Raji (cell line): ENCODE measurements around the gene PITX3.

ENCODE experiments used
- POLR2A ChIP-seq: IDR thresholded peaks from 2 replicates; pipeline ENCODE4 v1.6.1; 2011; ENCODE audit warnings: low read depth, low read length, control low read depth; ENCODE audit not compliant: insufficient read depth

The PITX3 gene

GRCh38 chr10:102241444-102242117, at the start of gene PITX3:
PITX3 (minus strand) TSS chr10:102241512; CDS start chr10:102232080, 9,432 bp downstream.
- TF ChIP-seq POLR2A: no peak

GRCh38 chr10:102289840-102290239, 48.5 kb upstream of the PITX3 start:
- no peak for TF ChIP-seq POLR2A

- TF ChIP-seq POLR2A: no peak
Measured at GRCh38 chr10:102289356-102289755, 48.0 kb upstream of the PITX3 start.

GRCh38 chr10:102287991-102288390, 46.7 kb upstream of the PITX3 start:
- no peak for TF ChIP-seq POLR2A

GRCh38 chr10:102287538-102287937, 46.2 kb upstream of the PITX3 start:
- no peak for TF ChIP-seq POLR2A

GRCh38 chr10:102286216-102286615, 44.9 kb upstream of the PITX3 start:
- no peak for TF ChIP-seq POLR2A

- TF ChIP-seq POLR2A: no peak
Measured at GRCh38 chr10:102285133-102285532, 43.8 kb upstream of the PITX3 start.

GRCh38 chr10:102284531-102284930, 43.2 kb upstream of the PITX3 start:
- TF ChIP-seq POLR2A: no peak

- TF ChIP-seq POLR2A: no peak
Measured at GRCh38 chr10:102283890-102284289, 42.6 kb upstream of the PITX3 start.

- no peak for TF ChIP-seq POLR2A
Measured at GRCh38 chr10:102283488-102283887, 42.2 kb upstream of the PITX3 start.

GRCh38 chr10:102281102-102281487, 39.8 kb upstream of the PITX3 start:
- TF ChIP-seq POLR2A: no peak

- TF ChIP-seq POLR2A: no peak
Measured at GRCh38 chr10:102280397-102281101, 39.2 kb upstream of the PITX3 start.

GRCh38 chr10:102279104-102279503, 37.8 kb upstream of the PITX3 start:
- no peak for TF ChIP-seq POLR2A

- TF ChIP-seq POLR2A: no peak
Measured at GRCh38 chr10:102275343-102275742, 34.0 kb upstream of the PITX3 start.

GRCh38 chr10:102274062-102274461, 32.8 kb upstream of the PITX3 start:
- no peak for TF ChIP-seq POLR2A

GRCh38 chr10:102269017-102269416, 27.7 kb upstream of the PITX3 start:
- no peak for TF ChIP-seq POLR2A
